ENCODE results near the gene TLE1. TPM values are rescaled to one million over a fixed set of nuclear protein-coding genes. Genes with fewer than 3 reads are reported as not detected.
"Not testable (repeated sequence)": the region's sequence is repeated elsewhere in the genome, so short reads cannot be mapped to it uniquely, and the experiment has no call there.

The TLE1 gene
- total RNA-seq, 1 experiment from 2014 or later, result 49.0 TPM

DNA sequence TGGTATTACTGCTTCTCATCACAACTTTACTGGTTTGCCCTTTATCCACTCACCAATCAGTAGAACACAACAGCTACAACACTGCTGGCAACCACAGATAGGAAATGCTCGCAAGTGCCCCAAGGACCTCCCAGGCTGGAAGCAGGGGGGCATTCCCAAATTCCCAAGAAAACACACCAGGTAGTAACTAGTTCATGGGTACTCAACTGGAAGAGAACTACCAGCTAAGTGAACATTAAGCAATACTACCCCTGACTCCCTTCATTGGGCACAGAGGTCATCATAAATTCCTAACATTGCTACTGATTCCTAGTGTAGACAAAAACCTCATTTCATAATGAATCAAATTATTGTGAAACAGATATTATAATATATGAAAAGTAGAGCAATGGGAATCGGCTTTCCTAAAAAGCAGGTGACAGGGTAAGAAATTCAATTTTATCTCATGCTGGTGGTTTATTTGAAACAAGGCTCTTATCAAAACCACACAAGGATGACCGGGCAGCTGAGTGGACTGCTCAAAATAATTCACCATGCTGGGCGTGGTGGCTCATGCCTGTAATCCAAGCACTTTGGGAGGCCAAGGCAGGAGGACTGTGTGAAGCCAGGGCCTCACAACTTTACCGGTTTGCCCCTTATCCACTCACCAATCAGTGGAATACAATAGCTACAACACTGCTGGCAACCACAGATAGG, 81.6 kb downstream of the TLE1 start:
- Histone ChIP-seq H3F3A (ENCODE audit: low read length, unreplicated experiment) (no peaks in the 10 kb centered on the region), H3K27ac (ENCODE audit: low read length) (no peak overlapping the region), H2AFZ (ENCODE audit: low read length) (no peak overlapping the region), H3K27me3 (ENCODE audit: low read length) (no peaks in the 10 kb centered on the region), H3K9ac (ENCODE audit: low read length) (no peak overlapping the region), H4K20me1 (ENCODE audit: low read length) (no peaks in the 10 kb centered on the region), H3K79me2 (ENCODE audit: low read length) (no peaks in the 10 kb centered on the region), H3K9me2 (replicated peaks; ENCODE audit: low read length) (no peaks in the 10 kb centered on the region), H3K4me2 (ENCODE audit: low read length) (no peak overlapping the region), H3K36me3 (ENCODE audit: low read depth, low read length) (peaks cover 15% of the 10 kb centered on the region), H3K4me3 (ENCODE audit: low read length) (no peak overlapping the region), H3K9me3 (ENCODE audit: low read length) (no peaks in the 10 kb centered on the region), H3K4me1 (ENCODE audit: insufficient read depth, low read length) (peaks cover 10% of the 10 kb centered on the region)
- no TSS peak for BruUV-seq (replicated peaks)
- intact Hi-C loops (cut with micrococcal nuclease), result no loop called here
- POLR2A ChIA-PET (ENCODE audit: unreplicated experiment), result no interaction called here
- TF ChIP-seq EZH2phosphoT487 (IDR thresholded peaks at IDR 0.05; ENCODE audit: borderline replicate concordance, low read length), result no peak
- TF ChIP-seq EZH2 (IDR thresholded peaks at IDR 0.05; ENCODE audit: low read length, unreplicated experiment), result no peak
- TF ChIP-seq, protein P1, sequence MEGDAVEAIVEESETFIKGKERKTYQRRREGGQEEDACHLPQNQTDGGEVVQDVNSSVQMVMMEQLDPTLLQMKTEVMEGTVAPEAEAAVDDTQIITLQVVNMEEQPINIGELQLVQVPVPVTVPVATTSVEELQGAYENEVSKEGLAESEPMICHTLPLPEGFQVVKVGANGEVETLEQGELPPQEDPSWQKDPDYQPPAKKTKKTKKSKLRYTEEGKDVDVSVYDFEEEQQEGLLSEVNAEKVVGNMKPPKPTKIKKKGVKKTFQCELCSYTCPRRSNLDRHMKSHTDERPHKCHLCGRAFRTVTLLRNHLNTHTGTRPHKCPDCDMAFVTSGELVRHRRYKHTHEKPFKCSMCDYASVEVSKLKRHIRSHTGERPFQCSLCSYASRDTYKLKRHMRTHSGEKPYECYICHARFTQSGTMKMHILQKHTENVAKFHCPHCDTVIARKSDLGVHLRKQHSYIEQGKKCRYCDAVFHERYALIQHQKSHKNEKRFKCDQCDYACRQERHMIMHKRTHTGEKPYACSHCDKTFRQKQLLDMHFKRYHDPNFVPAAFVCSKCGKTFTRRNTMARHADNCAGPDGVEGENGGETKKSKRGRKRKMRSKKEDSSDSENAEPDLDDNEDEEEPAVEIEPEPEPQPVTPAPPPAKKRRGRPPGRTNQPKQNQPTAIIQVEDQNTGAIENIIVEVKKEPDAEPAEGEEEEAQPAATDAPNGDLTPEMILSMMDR (conservative IDR thresholded peaks at IDR 0.05; ENCODE audit: low read depth, low read length), result no peak
- ATAC-seq (no peak), DNase-seq (no peak)
- CTCF ChIA-PET, result no interaction called here

GRCh38 chr9:81606261-81606660, 83.1 kb downstream of the TLE1 start:
- ATAC-seq; H4K20me1 ChIP-seq (ENCODE audit: low read length); H3K4me3 ChIP-seq (ENCODE audit: low read length); H3K79me2 ChIP-seq (ENCODE audit: low read length); H3K27me3 ChIP-seq (ENCODE audit: low read length); H3K27ac ChIP-seq (ENCODE audit: low read length); H2AFZ ChIP-seq (ENCODE audit: low read length); DNase-seq; H3K9ac ChIP-seq (ENCODE audit: low read length); intact Hi-C loops (cut with micrococcal nuclease); H3F3A ChIP-seq (ENCODE audit: low read length, unreplicated experiment); POLR2A ChIA-PET (ENCODE audit: unreplicated experiment); H3K4me2 ChIP-seq (ENCODE audit: low read length); BruUV-seq (replicated peaks); CTCF ChIA-PET; H3K9me3 ChIP-seq (ENCODE audit: low read length); H3K9me2 ChIP-seq (replicated peaks; ENCODE audit: low read length): not testable (repeated sequence)
- Histone ChIP-seq H3K4me1 (ENCODE audit: insufficient read depth, low read length) (peaks cover 25% of the 10 kb centered on the region), H3K36me3 (ENCODE audit: low read depth, low read length) (peaks cover 16% of the 10 kb centered on the region)

DNA sequence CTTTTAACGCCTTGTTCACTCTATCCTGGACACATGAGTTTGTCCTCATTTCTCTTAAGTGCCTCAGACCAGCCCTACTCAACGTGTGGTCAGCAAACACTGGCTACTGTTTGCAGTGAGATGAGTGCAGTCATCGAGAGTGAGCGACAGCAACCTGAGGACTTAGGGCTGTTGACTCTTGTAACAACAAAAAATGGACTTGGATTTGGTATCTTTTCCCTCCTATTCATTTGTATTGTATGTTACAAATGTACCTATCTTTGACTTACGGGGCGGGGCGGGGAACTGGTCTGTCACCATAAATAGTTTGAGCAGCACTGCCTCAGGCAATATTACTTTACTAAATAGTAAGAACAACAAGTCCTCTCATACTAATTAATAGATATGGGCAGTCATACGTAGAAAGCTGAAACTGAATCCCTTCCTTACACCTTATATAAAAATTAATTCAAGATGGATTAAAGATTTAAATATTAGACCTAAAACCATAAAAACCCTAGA, 84.1 kb downstream of the TLE1 start:
- ChIA-PET POLR2A (ENCODE audit: unreplicated experiment) (no interaction called here), CTCF (no interaction called here)
- Histone ChIP-seq H3F3A (ENCODE audit: low read length, unreplicated experiment) (no peaks in the 10 kb centered on the region), H3K4me2 (ENCODE audit: low read length) (no peak overlapping the region), H3K4me3 (ENCODE audit: low read length) (no peak overlapping the region), H3K9ac (ENCODE audit: low read length) (no peak overlapping the region), H4K20me1 (ENCODE audit: low read length) (no peaks in the 10 kb centered on the region), H3K79me2 (ENCODE audit: low read length) (peaks cover 5% of the 10 kb centered on the region; the same call in 1 of the 2 replicates), H3K9me2 (replicated peaks; ENCODE audit: low read length) (no peaks in the 10 kb centered on the region), H3K27me3 (ENCODE audit: low read length) (no peaks in the 10 kb centered on the region), H3K27ac (ENCODE audit: low read length) (no peak overlapping the region), H3K36me3 (ENCODE audit: low read depth, low read length) (peaks cover 18% of the 10 kb centered on the region), H3K9me3 (ENCODE audit: low read length) (no peaks in the 10 kb centered on the region), H2AFZ (ENCODE audit: low read length) (no peak overlapping the region), H3K4me1 (ENCODE audit: insufficient read depth, low read length) (peaks cover 31% of the 10 kb centered on the region)
- ATAC-seq (peak; percentile 42), DNase-seq (peak; percentile 25)
- intact Hi-C loops (cut with micrococcal nuclease), result no loop called here
- TF ChIP-seq, protein P1 (conservative IDR thresholded peaks at IDR 0.05; ENCODE audit: low read depth, low read length), result no peak
- TF ChIP-seq EZH2phosphoT487 (IDR thresholded peaks at IDR 0.05; ENCODE audit: borderline replicate concordance, low read length) (no peak), EZH2 (IDR thresholded peaks at IDR 0.05; ENCODE audit: low read length, unreplicated experiment) (no peak)
- BruUV-seq (replicated peaks), result no TSS peak

Measured in PC-3 (cell line).